ENCODE results near the gene SAMD15. TPM values are rescaled to one million over a fixed set of nuclear protein-coding genes. Genes with fewer than 3 reads are reported as not detected.

The SAMD15 gene
- total RNA-seq, 1 donor from 2014 or later: not detected

- no peaks in the 10 kb centered on the region for H3K9me3 ChIP-seq
- intact Hi-C loops (cut with DNase I): no loop called here
- H3K27me3 ChIP-seq: no peaks in the 10 kb centered on the region
- no peak overlapping the region for H3K4me3 ChIP-seq
- TF ChIP-seq CTCF (IDR thresholded peaks at IDR 0.05): no peak
- peaks cover 23 to 27% of the 10 kb centered on the region in 2 donors for H3K36me3 ChIP-seq
- no peak overlapping the region for H3K27ac ChIP-seq
- no peak for DNase-seq (ENCODE audit: low spot score in 2 of 2)
- H3K4me1 ChIP-seq: no peaks in the 10 kb centered on the region
Measured at GRCh38 chr14:77346495-77346894, 30.7 kb upstream of the SAMD15 start.

GRCh38 chr14:77347751-77348150 lies 29.4 kb upstream of the SAMD15 start:
- Histone ChIP-seq H3K9me3 (no peaks in the 10 kb centered on the region), H3K4me3 (no peak overlapping the region), H3K4me1 (no peaks in the 10 kb centered on the region), H3K27me3 (no peaks in the 10 kb centered on the region), H3K27ac (no peak overlapping the region), H3K36me3 (peaks cover 10 to 19% of the 10 kb centered on the region in 2 donors)
- TF ChIP-seq CTCF (IDR thresholded peaks at IDR 0.05): no peak
- intact Hi-C loops (cut with DNase I): no loop called here
- no peak for DNase-seq (ENCODE audit: low spot score in 2 of 2)

GRCh38 chr14:77353469-77354141 lies 23.6 kb upstream of the SAMD15 start:
- Histone ChIP-seq H3K27me3 (no peaks in the 10 kb centered on the region), H3K4me3 (no peak overlapping the region), H3K36me3 (peaks cover 0 to 16% of the 10 kb centered on the region in 2 donors), H3K27ac (no peak overlapping the region), H3K4me1 (no peaks in the 10 kb centered on the region), H3K9me3 (no peaks in the 10 kb centered on the region)
- no peak for TF ChIP-seq CTCF (IDR thresholded peaks at IDR 0.05)
- intact Hi-C loops (cut with DNase I): no loop called here
- no peak for DNase-seq (ENCODE audit: low spot score in 2 of 2)

- no peak overlapping the region for H3K27ac ChIP-seq
- H3K4me3 ChIP-seq: no peak overlapping the region
- intact Hi-C loops (cut with DNase I): no loop called here
- H3K27me3 ChIP-seq: no peaks in the 10 kb centered on the region
- no peaks in the 10 kb centered on the region for H3K4me1 ChIP-seq
- no peak for DNase-seq (ENCODE audit: low spot score in 2 of 2)
- H3K36me3 ChIP-seq: peaks cover 0 to 1% of the 10 kb centered on the region in 2 donors
- no peaks in the 10 kb centered on the region for H3K9me3 ChIP-seq
- TF ChIP-seq CTCF (IDR thresholded peaks at IDR 0.05): no peak
Measured at GRCh38 chr14:77355811-77356210, 21.4 kb upstream of the SAMD15 start.

- H3K4me3 ChIP-seq: no peak overlapping the region
- no peaks in the 10 kb centered on the region for H3K36me3 ChIP-seq
- no peak for DNase-seq (ENCODE audit: low spot score in 2 of 2)
- no peaks in the 10 kb centered on the region for H3K9me3 ChIP-seq
- no peak for TF ChIP-seq CTCF (IDR thresholded peaks at IDR 0.05)
- no peaks in the 10 kb centered on the region for H3K27me3 ChIP-seq
- H3K4me1 ChIP-seq: no peaks in the 10 kb centered on the region
- intact Hi-C loops (cut with DNase I): no loop called here
- no peak overlapping the region for H3K27ac ChIP-seq
Measured at GRCh38 chr14:77356899-77357298, 20.3 kb upstream of the SAMD15 start.

GRCh38 chr14:77359626-77360025 lies 17.6 kb upstream of the SAMD15 start:
- no peak for TF ChIP-seq CTCF (IDR thresholded peaks at IDR 0.05)
- no peaks in the 10 kb centered on the region for H3K9me3 ChIP-seq
- H3K36me3 ChIP-seq: no peaks in the 10 kb centered on the region
- H3K27ac ChIP-seq: no peak overlapping the region
- no peak for DNase-seq (ENCODE audit: low spot score in 2 of 2)
- H3K27me3 ChIP-seq: no peaks in the 10 kb centered on the region
- no peak overlapping the region for H3K4me3 ChIP-seq
- intact Hi-C loops (cut with DNase I): no loop called here
- H3K4me1 ChIP-seq: no peaks in the 10 kb centered on the region
